ENCODE results near the gene C11orf65.

GRCh38 chr11:108369064-108369463 is 98.3 kb downstream of the C11orf65 start:
- TF ChIP-seq POLR2AphosphoS5 (IDR thresholded peaks at IDR 0.05; ENCODE audit: low read depth, low read length), result no peak
- no peak for TF ChIP-seq POLR2A (IDR thresholded peaks at IDR 0.05; ENCODE audit: low read depth, low read length)

Measured in GM12892 (cell line).